ENCODE measurements around the gene LDAF1.

LDAF1 gene

DNA sequence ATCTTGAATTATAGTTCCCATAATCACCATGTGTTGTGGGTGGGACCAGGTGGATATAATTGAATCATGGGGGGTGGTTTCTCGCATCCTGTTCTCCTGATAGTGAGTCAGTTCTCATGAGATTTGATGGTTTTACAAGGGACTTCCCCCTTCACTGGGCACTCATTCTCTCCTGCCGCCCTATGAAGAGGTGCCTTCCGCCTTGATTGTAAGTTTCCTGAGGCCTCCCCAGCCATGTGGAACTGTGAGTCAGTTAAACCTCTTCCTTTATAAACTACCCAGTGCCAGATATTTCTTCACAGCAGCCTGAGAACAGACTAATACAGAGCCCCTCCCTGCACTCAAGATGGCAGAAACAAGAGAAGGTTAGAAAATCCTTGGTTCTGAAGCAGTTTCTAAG is 26.4 kb downstream of the LDAF1 start:
- Histone ChIP-seq H3K18ac (ENCODE audit: low read length) (no peak overlapping the region), H3K4me2 (ENCODE audit: low read length) (no peak overlapping the region), H3K23ac (ENCODE audit: low read length) (no peak overlapping the region), H3K79me1 (ENCODE audit: low read length) (no peaks in the 10 kb centered on the region), H3K36me3 (ENCODE audit: control insufficient read depth, insufficient read depth, low read length) (peaks cover 4% of the 10 kb centered on the region), H2BK15ac (replicated peaks; ENCODE audit: low read depth) (no peak overlapping the region), H2AK5ac (ENCODE audit: low read length) (no peak overlapping the region), H3K4me1 (ENCODE audit: control insufficient read depth, low read depth, low read length) (no peaks in the 10 kb centered on the region), H3K9ac (ENCODE audit: low read length) (no peak overlapping the region), H3K27ac (ENCODE audit: low read depth, low read length) (no peak overlapping the region), H4K8ac (ENCODE audit: low read depth, low read length) (no peak overlapping the region), H2BK120ac (ENCODE audit: low read depth, low read length) (no peak overlapping the region), H3K27me3 (ENCODE audit: insufficient read depth, low read length, poor library complexity) (no peaks in the 10 kb centered on the region), H2BK5ac (ENCODE audit: low read length) (no peak overlapping the region), H3K4ac (ENCODE audit: low read depth, low read length) (no peak overlapping the region), H4K5ac (ENCODE audit: low read length) (no peak overlapping the region), H3K79me2 (ENCODE audit: control insufficient read depth, insufficient read depth, low read length) (no peaks in the 10 kb centered on the region), H3K4me3 (ENCODE audit: low read length) (no peak overlapping the region), H3K56ac (ENCODE audit: low read length) (no peak overlapping the region)
- no CpG with 5 or more reads among the region's 3 CpGs for whole genome bisulfite sequencing (ENCODE audit: extremely low coverage, insufficient coverage, low lambda C conversion rate)
- DNase-seq = peak; percentile 19

DNA sequence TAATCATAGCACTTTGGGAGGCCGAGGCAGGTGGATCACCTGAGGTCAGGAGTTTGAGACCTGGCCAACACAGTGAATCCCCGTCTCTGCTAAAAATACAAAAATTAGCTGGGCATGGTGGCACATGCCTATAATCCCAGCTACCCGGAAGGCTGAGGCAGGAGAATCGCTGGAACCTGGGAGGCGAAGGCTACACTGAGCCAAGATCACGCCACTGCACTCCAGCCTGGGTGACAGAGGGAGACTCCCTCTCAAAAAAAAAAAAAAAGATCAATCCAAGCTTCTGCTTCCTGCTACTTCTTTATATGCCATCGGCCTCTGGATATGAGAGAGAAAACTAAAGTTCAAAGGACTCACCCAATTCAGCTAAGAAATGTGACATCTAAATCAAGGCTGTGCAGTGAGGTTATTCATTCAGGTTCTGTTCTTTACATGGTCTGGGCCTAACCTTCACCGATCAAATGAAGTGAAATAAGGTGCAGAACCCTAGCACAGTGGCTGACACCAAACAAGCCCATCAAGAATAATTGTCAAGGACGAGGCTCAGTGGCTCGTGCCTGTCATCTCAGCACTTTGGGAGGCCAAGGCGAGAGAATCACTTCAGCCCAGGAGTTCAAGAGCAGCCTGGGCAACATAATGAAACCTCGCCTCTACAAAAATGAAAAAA is 27.3 kb downstream of the LDAF1 start:
- no peak overlapping the region for H3K4me2 ChIP-seq (ENCODE audit: low read length)
- no peaks in the 10 kb centered on the region for H3K79me2 ChIP-seq (ENCODE audit: control insufficient read depth, insufficient read depth, low read length)
- H3K27ac ChIP-seq (ENCODE audit: low read depth, low read length) = no peak overlapping the region
- no peak overlapping the region for H3K4me3 ChIP-seq (ENCODE audit: low read length)
- no peak overlapping the region for H2BK5ac ChIP-seq (ENCODE audit: low read length)
- H2BK15ac ChIP-seq (replicated peaks; ENCODE audit: low read depth) = no peak overlapping the region
- H3K23ac ChIP-seq (ENCODE audit: low read length) = no peak overlapping the region
- peaks cover 2% of the 10 kb centered on the region for H3K36me3 ChIP-seq (ENCODE audit: control insufficient read depth, insufficient read depth, low read length)
- H3K4ac ChIP-seq (ENCODE audit: low read depth, low read length) = no peak overlapping the region
- no peaks in the 10 kb centered on the region for H3K4me1 ChIP-seq (ENCODE audit: control insufficient read depth, low read depth, low read length)
- no peak overlapping the region for H4K8ac ChIP-seq (ENCODE audit: low read depth, low read length)
- H3K56ac ChIP-seq (ENCODE audit: low read length) = no peak overlapping the region
- H2AK5ac ChIP-seq (ENCODE audit: low read length) = no peak overlapping the region
- no CpG with 5 or more reads among the region's 12 CpGs for WGBS (ENCODE audit: extremely low coverage, insufficient coverage, low lambda C conversion rate)
- DNase-seq = no peak
- H4K5ac ChIP-seq (ENCODE audit: low read length) = no peak overlapping the region
- no peak overlapping the region for H2BK120ac ChIP-seq (ENCODE audit: low read depth, low read length)
- H3K79me1 ChIP-seq (ENCODE audit: low read length) = no peaks in the 10 kb centered on the region
- H3K27me3 ChIP-seq (ENCODE audit: insufficient read depth, low read length, poor library complexity) = no peaks in the 10 kb centered on the region
- H3K18ac ChIP-seq (ENCODE audit: low read length) = no peak overlapping the region
- H3K9ac ChIP-seq (ENCODE audit: low read length) = no peak overlapping the region

DNA sequence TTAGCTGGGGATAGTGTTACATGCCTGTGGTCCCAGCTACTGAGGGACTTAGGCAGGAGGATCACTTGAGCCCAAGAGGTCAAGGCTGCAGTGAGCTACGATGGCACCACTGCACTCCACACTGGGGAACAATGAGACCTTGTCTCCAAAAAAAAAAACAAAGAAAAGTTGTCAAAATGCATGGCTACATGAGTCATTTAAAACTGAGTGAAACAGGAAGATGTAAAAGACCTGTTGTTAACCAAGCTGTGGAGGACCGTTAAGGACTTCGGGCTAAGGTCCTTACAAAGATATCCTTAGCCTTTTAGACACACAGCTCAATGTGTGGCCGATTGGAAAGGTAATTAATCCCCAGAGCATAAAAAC is 27.8 kb downstream of the LDAF1 start:
- Histone ChIP-seq H3K79me2 (ENCODE audit: control insufficient read depth, insufficient read depth, low read length) (no peaks in the 10 kb centered on the region), H3K9ac (ENCODE audit: low read length) (no peak overlapping the region), H2AK5ac (ENCODE audit: low read length) (no peak overlapping the region), H2BK5ac (ENCODE audit: low read length) (no peak overlapping the region), H3K4me3 (ENCODE audit: low read length) (no peak overlapping the region), H3K23ac (ENCODE audit: low read length) (no peak overlapping the region), H2BK15ac (replicated peaks; ENCODE audit: low read depth) (no peak overlapping the region), H3K4me2 (ENCODE audit: low read length) (no peak overlapping the region), H4K8ac (ENCODE audit: low read depth, low read length) (no peak overlapping the region), H3K36me3 (ENCODE audit: control insufficient read depth, insufficient read depth, low read length) (peaks cover 2% of the 10 kb centered on the region), H3K27ac (ENCODE audit: low read depth, low read length) (no peak overlapping the region), H2BK120ac (ENCODE audit: low read depth, low read length) (no peak overlapping the region), H3K27me3 (ENCODE audit: insufficient read depth, low read length, poor library complexity) (no peaks in the 10 kb centered on the region), H3K79me1 (ENCODE audit: low read length) (no peaks in the 10 kb centered on the region), H4K5ac (ENCODE audit: low read length) (no peak overlapping the region), H3K56ac (ENCODE audit: low read length) (no peak overlapping the region), H3K4ac (ENCODE audit: low read depth, low read length) (no peak overlapping the region), H3K4me1 (ENCODE audit: control insufficient read depth, low read depth, low read length) (no peaks in the 10 kb centered on the region), H3K18ac (ENCODE audit: low read length) (no peak overlapping the region)
- no peak for DNase-seq
- WGBS (ENCODE audit: extremely low coverage, insufficient coverage, low lambda C conversion rate) = no CpG with 5 or more reads among the region's 4 CpGs

DNA sequence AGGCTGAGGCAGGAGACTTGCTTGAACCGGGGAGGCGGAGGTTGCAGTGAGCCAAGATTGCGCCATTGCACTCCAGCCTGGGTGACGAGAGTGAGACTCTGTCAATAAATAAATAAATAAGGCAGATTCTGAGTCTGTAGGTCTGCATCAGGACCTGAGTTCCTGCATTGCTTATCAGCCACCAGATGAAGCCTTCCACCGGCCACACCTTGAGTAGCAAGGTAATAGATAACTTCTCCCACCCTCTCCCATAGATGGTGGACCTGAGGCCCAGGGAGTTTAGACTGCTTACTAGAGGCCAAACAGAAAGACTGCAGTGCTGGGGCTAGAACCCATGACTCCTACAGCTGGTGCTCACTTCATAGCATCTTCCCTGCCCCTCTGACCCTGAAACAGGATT is 30.8 kb downstream of the LDAF1 start:
- no peak overlapping the region for H3K18ac ChIP-seq (ENCODE audit: low read length)
- DNase-seq = no peak
- no peak overlapping the region for H2AK5ac ChIP-seq (ENCODE audit: low read length)
- H2BK5ac ChIP-seq (ENCODE audit: low read length) = no peak overlapping the region
- H3K23ac ChIP-seq (ENCODE audit: low read length) = no peak overlapping the region
- no peak overlapping the region for H3K27ac ChIP-seq (ENCODE audit: low read depth, low read length)
- H3K56ac ChIP-seq (ENCODE audit: low read length) = no peak overlapping the region
- H3K4ac ChIP-seq (ENCODE audit: low read depth, low read length) = no peak overlapping the region
- H4K5ac ChIP-seq (ENCODE audit: low read length) = no peak overlapping the region
- no peaks in the 10 kb centered on the region for H3K27me3 ChIP-seq (ENCODE audit: insufficient read depth, low read length, poor library complexity)
- no peaks in the 10 kb centered on the region for H3K36me3 ChIP-seq (ENCODE audit: control insufficient read depth, insufficient read depth, low read length)
- no peaks in the 10 kb centered on the region for H3K4me1 ChIP-seq (ENCODE audit: control insufficient read depth, low read depth, low read length)
- no peak overlapping the region for H3K4me3 ChIP-seq (ENCODE audit: low read length)
- no peak overlapping the region for H2BK15ac ChIP-seq (replicated peaks; ENCODE audit: low read depth)
- no CpG with 5 or more reads among the region's 5 CpGs for WGBS (ENCODE audit: extremely low coverage, insufficient coverage, low lambda C conversion rate)
- no peaks in the 10 kb centered on the region for H3K79me1 ChIP-seq (ENCODE audit: low read length)
- no peak overlapping the region for H2BK120ac ChIP-seq (ENCODE audit: low read depth, low read length)
- H4K8ac ChIP-seq (ENCODE audit: low read depth, low read length) = no peak overlapping the region
- H3K9ac ChIP-seq (ENCODE audit: low read length) = no peak overlapping the region
- H3K4me2 ChIP-seq (ENCODE audit: low read length) = no peak overlapping the region
- no peaks in the 10 kb centered on the region for H3K79me2 ChIP-seq (ENCODE audit: control insufficient read depth, insufficient read depth, low read length)

DNA sequence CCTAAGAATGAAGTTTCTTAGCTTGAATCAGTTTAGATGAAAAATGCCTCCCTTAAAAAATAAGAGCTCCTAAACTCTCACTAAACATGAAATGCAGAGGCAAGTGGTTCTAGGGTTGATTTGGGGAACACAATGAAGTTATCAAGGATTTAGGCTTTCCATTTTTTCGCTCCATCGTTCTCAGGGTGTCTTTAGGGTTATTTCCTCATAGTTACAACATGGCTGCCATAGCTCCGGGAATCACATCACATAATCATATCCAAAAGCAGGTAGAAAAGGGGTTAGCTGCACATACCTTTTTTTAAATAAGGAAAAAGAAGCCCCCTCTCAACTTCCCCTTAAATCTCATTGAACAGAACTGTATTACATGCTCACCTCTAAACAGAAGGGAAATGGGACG is 31.5 kb downstream of the LDAF1 start:
- Histone ChIP-seq H2BK15ac (replicated peaks; ENCODE audit: low read depth) (no peak overlapping the region), H3K4me1 (ENCODE audit: control insufficient read depth, low read depth, low read length) (no peaks in the 10 kb centered on the region), H3K79me1 (ENCODE audit: low read length) (no peaks in the 10 kb centered on the region), H3K27ac (ENCODE audit: low read depth, low read length) (no peak overlapping the region), H2BK5ac (ENCODE audit: low read length) (no peak overlapping the region), H4K5ac (ENCODE audit: low read length) (no peak overlapping the region), H2AK5ac (ENCODE audit: low read length) (no peak overlapping the region), H3K23ac (ENCODE audit: low read length) (no peak overlapping the region), H3K18ac (ENCODE audit: low read length) (no peak overlapping the region), H3K36me3 (ENCODE audit: control insufficient read depth, insufficient read depth, low read length) (no peaks in the 10 kb centered on the region), H3K4ac (ENCODE audit: low read depth, low read length) (no peak overlapping the region), H3K56ac (ENCODE audit: low read length) (no peak overlapping the region), H4K8ac (ENCODE audit: low read depth, low read length) (no peak overlapping the region), H3K4me3 (ENCODE audit: low read length) (no peak overlapping the region), H3K9ac (ENCODE audit: low read length) (no peak overlapping the region), H3K4me2 (ENCODE audit: low read length) (no peak overlapping the region), H3K79me2 (ENCODE audit: control insufficient read depth, insufficient read depth, low read length) (no peaks in the 10 kb centered on the region), H2BK120ac (ENCODE audit: low read depth, low read length) (no peak overlapping the region), H3K27me3 (ENCODE audit: insufficient read depth, low read length, poor library complexity) (no peaks in the 10 kb centered on the region)
- WGBS (ENCODE audit: extremely low coverage, insufficient coverage, low lambda C conversion rate) = no CpG with 5 or more reads among the region's 4 CpGs
- no peak for DNase-seq

DNA sequence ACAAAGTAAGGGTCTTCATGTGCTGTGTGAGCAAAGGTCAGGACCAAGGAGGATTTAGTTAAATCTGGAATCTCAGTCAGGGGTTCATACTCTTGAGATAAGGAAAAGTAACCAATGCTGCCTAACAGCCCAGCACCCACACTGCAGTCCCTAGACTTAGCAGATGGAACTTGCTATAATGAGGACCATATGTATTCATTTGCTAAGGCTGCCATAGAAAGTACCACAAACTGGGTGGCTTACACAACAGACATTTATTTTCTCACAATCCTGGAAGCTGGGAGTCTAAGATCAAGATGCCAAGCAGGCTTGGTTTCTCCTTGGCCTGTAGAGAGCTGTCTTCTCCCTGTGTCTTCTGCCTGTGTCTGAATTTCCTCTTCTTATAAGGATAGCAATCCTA is 32.1 kb downstream of the LDAF1 start:
- no peak overlapping the region for H3K23ac ChIP-seq (ENCODE audit: low read length)
- H3K18ac ChIP-seq (ENCODE audit: low read length) = no peak overlapping the region
- no peaks in the 10 kb centered on the region for H3K79me1 ChIP-seq (ENCODE audit: low read length)
- H3K27me3 ChIP-seq (ENCODE audit: insufficient read depth, low read length, poor library complexity) = no peaks in the 10 kb centered on the region
- no peak overlapping the region for H3K4ac ChIP-seq (ENCODE audit: low read depth, low read length)
- H2BK120ac ChIP-seq (ENCODE audit: low read depth, low read length) = no peak overlapping the region
- no peaks in the 10 kb centered on the region for H3K36me3 ChIP-seq (ENCODE audit: control insufficient read depth, insufficient read depth, low read length)
- no peak overlapping the region for H3K9ac ChIP-seq (ENCODE audit: low read length)
- H2BK15ac ChIP-seq (replicated peaks; ENCODE audit: low read depth) = no peak overlapping the region
- no peak overlapping the region for H2AK5ac ChIP-seq (ENCODE audit: low read length)
- no peak overlapping the region for H3K27ac ChIP-seq (ENCODE audit: low read depth, low read length)
- H4K5ac ChIP-seq (ENCODE audit: low read length) = no peak overlapping the region
- no peaks in the 10 kb centered on the region for H3K79me2 ChIP-seq (ENCODE audit: control insufficient read depth, insufficient read depth, low read length)
- no peak for DNase-seq
- H3K4me3 ChIP-seq (ENCODE audit: low read length) = no peak overlapping the region
- H4K8ac ChIP-seq (ENCODE audit: low read depth, low read length) = no peak overlapping the region
- no peak overlapping the region for H2BK5ac ChIP-seq (ENCODE audit: low read length)
- H3K4me1 ChIP-seq (ENCODE audit: control insufficient read depth, low read depth, low read length) = no peaks in the 10 kb centered on the region
- no peak overlapping the region for H3K4me2 ChIP-seq (ENCODE audit: low read length)
- H3K56ac ChIP-seq (ENCODE audit: low read length) = no peak overlapping the region
